ENCODE data around the gene ENO2. TPM values are rescaled to one million over a fixed set of nuclear protein-coding genes. Genes with fewer than 3 reads are reported as not detected.

Gene ENO2
- total RNA-seq, 2 donors from 2014 or later: 151 to 158 TPM

GRCh38 chr12:6957151-6957701, 42.8 kb downstream of the ENO2 start:
- H3K9me3 Mint-ChIP-seq: no peaks in the 10 kb centered on the region
- ATAC-seq: no peak
- DNase-seq (ENCODE audit: low spot score): no peak
- H3K36me3 Mint-ChIP-seq: peaks cover 4% of the 10 kb centered on the region
- peaks cover 79 to 86% of the 10 kb centered on the region in 2 donors for H3K4me1 Mint-ChIP-seq (ENCODE audit: low read depth in 2 of 2)
- peak overlapping the region; percentile 95 to 97 for H3K27ac Mint-ChIP-seq
- H3K4me3 Mint-ChIP-seq: peak overlapping the region; percentile 92
- H3K27me3 Mint-ChIP-seq: no peaks in the 10 kb centered on the region

DNA sequence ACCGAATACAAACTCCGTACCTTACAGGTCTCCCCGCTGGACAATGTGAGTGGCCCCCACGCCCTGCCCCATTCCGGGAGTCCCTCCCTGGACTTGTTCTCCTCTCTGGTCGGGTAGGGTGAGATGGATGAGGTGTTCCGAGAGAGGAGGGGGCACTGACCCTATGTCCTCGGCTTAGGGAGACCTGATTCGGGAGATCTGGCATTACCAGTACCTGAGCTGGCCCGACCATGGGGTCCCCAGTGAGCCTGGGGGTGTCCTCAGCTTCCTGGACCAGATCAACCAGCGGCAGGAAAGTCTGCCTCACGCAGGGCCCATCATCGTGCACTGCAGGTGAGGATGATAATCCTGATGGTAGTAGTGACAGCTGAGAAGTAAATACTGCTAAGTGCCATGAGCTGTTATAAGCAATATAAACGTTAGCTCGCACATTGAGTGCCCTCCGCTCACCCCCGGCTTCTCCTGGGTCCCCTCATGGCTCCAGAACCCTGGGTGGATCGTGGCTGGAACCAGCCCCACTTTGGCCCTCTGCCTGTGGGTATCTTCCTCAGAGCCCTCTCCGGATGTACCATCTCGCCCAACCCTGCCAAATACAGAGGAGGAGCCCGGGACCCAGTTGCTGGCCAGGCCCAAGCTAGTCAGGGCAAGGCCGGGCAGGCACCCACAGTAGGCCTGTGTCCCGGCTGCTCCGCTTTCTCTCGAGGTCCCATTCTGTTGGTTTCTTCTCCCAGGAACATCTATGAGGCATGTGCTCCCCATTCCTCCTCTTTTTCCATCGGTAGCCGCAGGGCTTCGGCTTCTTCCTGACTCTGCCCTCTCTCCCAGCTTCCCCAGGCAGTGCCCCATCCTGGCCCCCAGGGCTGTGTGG, 43.6 kb downstream of the ENO2 start:
- Mint-ChIP-seq H3K27me3 (no peaks in the 10 kb centered on the region), H3K4me1 (ENCODE audit: low read depth in 2 of 2) (peaks cover 74 to 82% of the 10 kb centered on the region in 2 donors), H3K9me3 (no peaks in the 10 kb centered on the region), H3K36me3 (peaks cover 4% of the 10 kb centered on the region), H3K4me3 (peak overlapping the region; percentile 91), H3K27ac (peak overlapping the region; percentile 95 to 97)
- ATAC-seq: no peak
- DNase-seq (ENCODE audit: low spot score): peak; percentile 40

GRCh38 chr12:6958609-6959057, 44.3 kb downstream of the ENO2 start:
- H3K36me3 Mint-ChIP-seq: peaks cover 4% of the 10 kb centered on the region
- no peak for ATAC-seq
- DNase-seq (ENCODE audit: low spot score): peak; percentile 57
- peak overlapping the region; percentile 95 to 97 for H3K27ac Mint-ChIP-seq
- H3K4me3 Mint-ChIP-seq: peak overlapping the region; percentile 91
- H3K4me1 Mint-ChIP-seq (ENCODE audit: low read depth in 2 of 2): peaks cover 70 to 79% of the 10 kb centered on the region in 2 donors
- no peaks in the 10 kb centered on the region for H3K9me3 Mint-ChIP-seq
- H3K27me3 Mint-ChIP-seq: no peaks in the 10 kb centered on the region

DNA sequence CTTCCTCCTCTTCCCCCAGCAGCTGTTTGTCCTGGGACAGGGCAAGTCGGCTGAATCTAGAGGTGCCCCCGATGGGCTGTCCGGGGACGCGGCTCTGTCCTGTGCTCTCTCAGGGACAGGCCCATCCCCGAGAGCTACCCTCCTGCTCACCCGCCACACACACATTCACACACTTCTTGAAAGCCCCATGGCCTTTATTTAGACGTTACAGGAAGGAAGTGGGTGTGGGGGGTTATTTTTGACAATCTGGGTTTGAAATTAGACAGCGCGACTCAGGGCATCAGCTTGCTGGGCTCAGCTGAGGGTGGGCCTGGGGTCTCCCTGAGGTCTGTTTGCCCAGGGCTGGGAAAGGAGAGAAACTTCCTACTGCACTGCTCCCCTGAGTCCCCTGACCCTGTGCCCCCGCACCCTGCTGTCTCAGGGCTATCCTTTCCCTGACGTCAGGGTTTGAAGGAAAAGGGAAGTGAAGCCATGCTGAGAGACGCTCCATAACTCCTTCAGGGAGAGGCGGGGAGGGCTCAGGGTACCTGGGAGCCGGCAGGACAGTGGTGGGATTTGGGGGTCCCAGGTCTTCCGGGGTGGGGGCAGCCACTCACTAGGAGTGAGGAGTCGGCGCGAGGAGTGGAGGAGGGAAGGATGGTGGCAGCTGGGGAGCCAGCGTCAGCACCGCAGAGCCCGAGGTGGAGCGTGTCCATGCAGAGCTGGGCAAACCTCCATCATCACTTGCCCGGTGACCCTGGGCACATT, 44.9 kb downstream of the ENO2 start:
- no peaks in the 10 kb centered on the region for H3K27me3 Mint-ChIP-seq
- DNase-seq (ENCODE audit: low spot score) (peak; percentile 89), ATAC-seq (peak; percentile 73 to 75)
- H3K4me1 Mint-ChIP-seq (ENCODE audit: low read depth in 2 of 2): peaks cover 66 to 74% of the 10 kb centered on the region in 2 donors
- peak overlapping the region; percentile 91 for H3K4me3 Mint-ChIP-seq
- H3K9me3 Mint-ChIP-seq: no peaks in the 10 kb centered on the region
- peaks cover 4% of the 10 kb centered on the region for H3K36me3 Mint-ChIP-seq
- peak overlapping the region; percentile 95 to 97 for H3K27ac Mint-ChIP-seq

DNA sequence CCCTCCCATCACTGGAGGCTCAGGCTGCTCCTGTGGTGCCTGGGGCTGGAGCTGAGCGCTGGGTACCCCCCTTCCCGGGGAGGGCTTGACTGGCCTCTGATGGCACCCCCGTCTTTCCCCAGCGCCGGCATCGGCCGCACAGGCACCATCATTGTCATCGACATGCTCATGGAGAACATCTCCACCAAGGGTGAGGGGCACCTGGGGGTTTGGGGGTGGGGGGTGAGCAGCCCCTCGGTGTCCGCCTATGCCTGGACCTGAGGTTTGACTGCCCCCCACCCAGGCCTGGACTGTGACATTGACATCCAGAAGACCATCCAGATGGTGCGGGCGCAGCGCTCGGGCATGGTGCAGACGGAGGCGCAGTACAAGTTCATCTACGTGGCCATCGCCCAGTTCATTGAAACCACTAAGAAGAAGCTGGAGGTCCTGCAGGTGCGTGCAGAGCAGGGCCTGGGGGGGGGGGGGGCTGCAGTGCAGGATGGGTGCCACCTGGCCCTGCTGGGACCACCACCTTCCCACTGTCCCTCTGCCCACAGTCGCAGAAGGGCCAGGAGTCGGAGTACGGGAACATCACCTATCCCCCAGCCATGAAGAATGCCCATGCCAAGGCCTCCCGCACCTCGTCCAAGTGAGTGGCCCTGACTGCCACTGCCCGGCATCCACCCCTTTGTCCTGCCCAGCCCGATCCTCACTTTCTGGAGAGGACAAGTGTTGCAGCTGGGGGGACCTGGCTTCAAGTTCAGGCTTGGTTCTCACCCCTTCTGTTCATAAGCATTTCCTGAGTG, 45.6 kb downstream of the ENO2 start:
- Mint-ChIP-seq H3K36me3 (peaks cover 4% of the 10 kb centered on the region), H3K4me1 (ENCODE audit: low read depth in 2 of 2) (peaks cover 58 to 66% of the 10 kb centered on the region in 2 donors), H3K27ac (peak overlapping the region; percentile 96 to 97), H3K9me3 (no peaks in the 10 kb centered on the region), H3K4me3 (peak overlapping the region; percentile 91), H3K27me3 (no peaks in the 10 kb centered on the region)
- no peak for ATAC-seq
- DNase-seq (ENCODE audit: low spot score): no peak

- peaks cover 9% of the 10 kb centered on the region for H3K36me3 Mint-ChIP-seq
- H3K4me3 Mint-ChIP-seq: peak overlapping the region; percentile 89
- peak overlapping the region; percentile 96 for H3K27ac Mint-ChIP-seq
Observed at GRCh38 chr12:6960593-6961277, 46.4 kb downstream of the ENO2 start.

GRCh38 chr12:6961278-6961694, 46.9 kb downstream of the ENO2 start:
- Mint-ChIP-seq H3K36me3 (peaks cover 12% of the 10 kb centered on the region), H3K4me3 (peak overlapping the region; percentile 89)

More at GRCh38 chr12:6960593-6961277, 46.4 kb downstream of the ENO2 start:
- ATAC-seq (peak; percentile 63 to 69), DNase-seq (ENCODE audit: low spot score) (no peak)
- H3K9me3 Mint-ChIP-seq: no peaks in the 10 kb centered on the region
- H3K27me3 Mint-ChIP-seq: no peaks in the 10 kb centered on the region
- H3K4me1 Mint-ChIP-seq (ENCODE audit: low read depth in 2 of 2): peaks cover 62 to 63% of the 10 kb centered on the region in 2 donors

GRCh38 chr12:6961695-6962284, 47.4 kb downstream of the ENO2 start:
- no peaks in the 10 kb centered on the region for H3K9me3 Mint-ChIP-seq
- peak in 1 of 2 donors; percentile 34 for ATAC-seq
- H3K36me3 Mint-ChIP-seq: peaks cover 17% of the 10 kb centered on the region
- H3K4me3 Mint-ChIP-seq: peak overlapping the region; percentile 89
- H3K27ac Mint-ChIP-seq: peak overlapping the region; percentile 96
- H3K4me1 Mint-ChIP-seq (ENCODE audit: low read depth in 2 of 2): peaks cover 56 to 57% of the 10 kb centered on the region in 2 donors
- H3K27me3 Mint-ChIP-seq: no peaks in the 10 kb centered on the region
- DNase-seq (ENCODE audit: low spot score): no peak

More at GRCh38 chr12:6961278-6961694, 46.9 kb downstream of the ENO2 start:
- DNase-seq (ENCODE audit: low spot score) (peak; percentile 92), ATAC-seq (peak; percentile 74 to 82)
- Mint-ChIP-seq H3K27ac (peak overlapping the region; percentile 96), H3K9me3 (no peaks in the 10 kb centered on the region), H3K4me1 (ENCODE audit: low read depth in 2 of 2) (peaks cover 58 to 59% of the 10 kb centered on the region in 2 donors), H3K27me3 (no peaks in the 10 kb centered on the region)

DNA sequence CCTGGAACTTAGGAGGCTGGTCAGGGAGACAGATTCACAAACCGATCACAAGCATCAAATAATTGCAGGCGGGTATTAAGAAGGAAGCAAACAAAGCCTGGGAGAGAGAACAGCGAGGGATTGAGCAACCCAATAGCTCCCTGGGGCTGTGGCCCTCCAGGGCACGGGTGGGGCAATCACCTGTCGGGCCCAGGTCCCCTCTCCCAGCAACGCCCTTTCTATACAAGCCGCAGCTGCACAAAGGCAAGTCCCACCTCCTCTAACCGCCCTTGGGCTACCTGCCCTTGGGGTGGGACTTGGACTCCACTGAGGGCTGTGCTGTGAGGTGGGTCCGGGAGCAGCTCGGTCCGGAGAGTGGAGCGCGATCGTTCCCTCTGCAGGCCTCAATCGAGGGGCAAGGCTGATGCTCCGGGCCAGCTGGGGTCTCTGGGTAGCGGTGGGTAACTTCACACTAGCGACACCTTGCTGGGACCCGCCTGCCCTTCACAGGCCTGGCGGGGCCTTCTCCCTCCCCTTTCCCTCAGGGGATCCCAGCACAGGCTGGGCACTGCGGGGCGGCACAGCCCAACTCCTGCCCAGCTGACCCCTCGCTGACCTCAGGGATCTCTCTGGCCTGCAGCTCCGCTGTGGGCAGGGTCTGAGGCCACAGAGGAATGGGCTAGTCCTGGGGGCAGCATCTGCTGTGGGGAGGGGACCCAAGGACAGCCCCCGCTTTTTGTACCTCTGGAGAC, 48.1 kb downstream of the ENO2 start:
- no peak for DNase-seq (ENCODE audit: low spot score)
- Mint-ChIP-seq H3K4me3 (peak overlapping the region; percentile 89), H3K27ac (peak overlapping the region; percentile 96), H3K4me1 (ENCODE audit: low read depth in 2 of 2) (peaks cover 50 to 51% of the 10 kb centered on the region in 2 donors), H3K9me3 (no peaks in the 10 kb centered on the region), H3K36me3 (peaks cover 13% of the 10 kb centered on the region), H3K27me3 (no peaks in the 10 kb centered on the region)
- no peak for ATAC-seq

DNA sequence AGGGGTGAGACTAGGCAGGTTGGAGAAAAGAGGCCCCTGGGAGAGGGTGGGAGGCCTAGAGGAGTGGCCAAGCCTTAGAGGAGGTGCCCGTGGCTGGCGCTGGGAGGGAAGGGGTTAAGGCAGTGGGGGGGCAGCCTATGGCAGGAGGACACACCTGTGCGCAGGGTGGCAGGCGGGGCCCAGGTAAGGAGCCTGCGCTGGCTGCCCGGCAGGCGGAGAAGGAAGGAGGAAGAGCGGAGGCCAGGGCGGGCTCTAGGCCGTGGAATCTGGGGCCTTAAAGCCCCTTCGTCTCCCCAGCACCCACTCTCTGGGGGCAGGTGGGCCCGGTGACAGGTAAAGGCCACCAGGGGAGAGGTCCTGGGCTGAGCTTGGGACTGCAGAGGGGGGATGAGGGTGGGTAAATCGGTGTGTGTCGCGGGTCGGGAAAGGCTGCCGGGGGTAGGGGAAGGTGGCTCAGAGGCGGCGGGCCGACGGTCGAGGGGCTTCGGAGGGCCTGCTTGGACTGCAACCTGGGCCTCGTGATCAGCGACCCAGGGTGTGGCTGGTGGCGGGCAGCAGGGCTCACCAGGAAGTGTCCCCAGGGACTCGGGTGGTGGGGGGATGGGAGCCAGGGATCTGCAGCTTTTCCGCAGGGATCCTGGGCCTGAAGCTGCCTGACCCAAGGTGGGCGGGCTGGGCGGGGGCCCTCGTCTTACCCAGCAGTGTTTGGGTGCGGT, 48.8 kb downstream of the ENO2 start:
- no peaks in the 10 kb centered on the region for H3K9me3 Mint-ChIP-seq
- DNase-seq (ENCODE audit: low spot score) (no peak), ATAC-seq (no peak)
- peaks cover 13% of the 10 kb centered on the region for H3K36me3 Mint-ChIP-seq
- H3K4me3 Mint-ChIP-seq: no peak overlapping the region
- H3K27me3 Mint-ChIP-seq: no peaks in the 10 kb centered on the region
- peaks cover 45 to 47% of the 10 kb centered on the region in 2 donors for H3K4me1 Mint-ChIP-seq (ENCODE audit: low read depth in 2 of 2)
- H3K27ac Mint-ChIP-seq: peak overlapping the region; percentile 96

DNA sequence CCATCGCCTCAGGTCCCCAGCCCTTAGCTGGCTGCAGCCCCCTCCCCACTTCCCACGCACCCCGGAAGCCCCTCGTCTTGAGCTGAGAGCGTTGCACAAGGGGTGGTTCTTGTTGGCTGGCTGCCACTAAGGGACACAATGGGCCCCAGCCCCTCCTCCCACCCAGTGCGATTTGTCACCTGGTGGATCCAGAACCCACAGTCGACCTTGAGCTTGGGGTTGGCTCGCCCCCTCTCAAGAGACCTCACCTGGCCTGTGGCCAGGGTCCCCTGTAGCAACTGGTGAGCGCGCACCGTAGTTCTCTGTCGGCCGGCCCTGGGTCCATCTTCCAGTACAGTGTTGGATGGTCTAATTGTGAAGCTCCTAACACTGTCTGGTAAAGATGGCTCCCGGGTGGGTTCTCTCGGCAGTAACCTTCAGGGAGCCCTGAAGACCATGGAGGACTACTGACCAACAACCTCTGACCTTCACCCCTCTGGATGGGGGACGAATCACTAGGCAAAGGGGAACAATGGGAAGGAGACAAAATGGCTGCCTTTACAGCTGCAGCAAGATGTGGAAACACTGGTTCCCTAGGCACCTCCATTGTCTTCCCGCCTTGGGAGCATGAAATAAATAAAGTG, 49.5 kb downstream of the ENO2 start:
- DNase-seq (ENCODE audit: low spot score) (no peak), ATAC-seq (no peak)
- peak overlapping the region; percentile 84 for H3K27ac Mint-ChIP-seq
- no peak overlapping the region for H3K4me3 Mint-ChIP-seq
- no peaks in the 10 kb centered on the region for H3K27me3 Mint-ChIP-seq
- H3K9me3 Mint-ChIP-seq: no peaks in the 10 kb centered on the region
- peaks cover 16% of the 10 kb centered on the region for H3K36me3 Mint-ChIP-seq
- peaks cover 42 to 47% of the 10 kb centered on the region in 2 donors for H3K4me1 Mint-ChIP-seq (ENCODE audit: low read depth in 2 of 2)
